Tibial nerve (tissue), 3 donors: ENCODE results near the gene INS.

Experiments
- POLR2A ChIP-seq, 2 donors: fragments of 450-650 bp; IDR thresholded peaks; one replicate each; pipeline ENCODE4 v1.6.1; 2017; ENCODE audit warnings: antibody characterized with exemption in 2 of 2, mild to moderate bottlenecking in 2 of 2, moderate library complexity in 2 of 2
- TF ChIP-seq, protein P1 (sequence below), 5 experiments: fragments of 200-600 bp in 3 of 5; fragments of 450-650 bp in 2 of 5; sonication (generic) in 3 of 5; IDR thresholded peaks; one replicate each; pipeline ENCODE4 v1.5.1; 2016 to 2019; ENCODE audit warnings: antibody characterized with exemption in 5 of 5, mild to moderate bottlenecking in 3 of 5, moderate library complexity in 2 of 5

DNA sequence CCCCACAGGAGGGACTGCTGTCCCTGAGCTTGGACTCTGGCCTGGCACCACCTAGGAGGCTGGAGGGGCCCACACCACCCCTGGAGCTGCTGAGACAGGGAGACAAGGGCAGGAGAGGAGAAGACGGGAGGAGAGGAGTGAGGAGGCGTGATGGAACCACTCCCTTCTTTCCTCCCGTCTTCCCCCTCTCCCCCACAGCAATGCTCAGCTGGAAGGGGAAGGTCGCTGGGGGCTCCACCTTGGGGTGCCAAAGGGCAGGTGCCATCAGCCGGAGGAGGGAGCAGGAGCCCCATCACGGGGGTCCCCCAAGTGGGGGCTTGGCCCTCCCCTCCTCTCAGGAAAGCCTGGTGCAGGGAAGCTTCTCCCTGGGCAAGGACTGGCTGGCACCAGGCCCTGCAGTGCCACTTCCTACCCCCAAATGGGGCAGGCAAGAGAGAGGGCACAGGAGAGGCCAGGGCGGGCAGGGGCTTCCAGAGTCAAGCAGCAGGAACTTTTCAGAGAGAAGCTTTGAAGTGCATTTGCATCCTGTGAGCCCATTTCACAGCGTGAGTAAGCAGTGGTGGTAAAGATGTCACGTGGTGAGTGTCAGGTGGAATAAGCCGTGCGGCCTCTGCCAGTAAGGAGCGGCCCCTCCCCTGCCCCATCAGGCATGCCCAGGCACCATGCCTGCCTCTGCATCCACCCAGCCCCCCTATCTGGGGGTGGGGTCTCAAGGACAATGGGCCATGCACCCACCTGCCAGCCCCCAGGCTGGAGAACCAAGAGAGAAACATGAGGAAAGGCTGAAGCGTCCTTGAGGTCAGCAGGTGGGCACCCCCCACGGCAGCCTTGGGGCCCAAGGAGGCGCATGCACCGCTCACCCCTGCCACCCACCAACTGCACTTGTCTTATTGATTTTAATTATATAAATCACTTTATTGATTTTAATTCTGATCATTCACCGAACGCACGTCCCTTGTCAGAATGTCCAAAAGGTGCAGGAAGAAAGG lies 26.7 kb downstream of the INS start:
- TF ChIP-seq, protein P1, sequence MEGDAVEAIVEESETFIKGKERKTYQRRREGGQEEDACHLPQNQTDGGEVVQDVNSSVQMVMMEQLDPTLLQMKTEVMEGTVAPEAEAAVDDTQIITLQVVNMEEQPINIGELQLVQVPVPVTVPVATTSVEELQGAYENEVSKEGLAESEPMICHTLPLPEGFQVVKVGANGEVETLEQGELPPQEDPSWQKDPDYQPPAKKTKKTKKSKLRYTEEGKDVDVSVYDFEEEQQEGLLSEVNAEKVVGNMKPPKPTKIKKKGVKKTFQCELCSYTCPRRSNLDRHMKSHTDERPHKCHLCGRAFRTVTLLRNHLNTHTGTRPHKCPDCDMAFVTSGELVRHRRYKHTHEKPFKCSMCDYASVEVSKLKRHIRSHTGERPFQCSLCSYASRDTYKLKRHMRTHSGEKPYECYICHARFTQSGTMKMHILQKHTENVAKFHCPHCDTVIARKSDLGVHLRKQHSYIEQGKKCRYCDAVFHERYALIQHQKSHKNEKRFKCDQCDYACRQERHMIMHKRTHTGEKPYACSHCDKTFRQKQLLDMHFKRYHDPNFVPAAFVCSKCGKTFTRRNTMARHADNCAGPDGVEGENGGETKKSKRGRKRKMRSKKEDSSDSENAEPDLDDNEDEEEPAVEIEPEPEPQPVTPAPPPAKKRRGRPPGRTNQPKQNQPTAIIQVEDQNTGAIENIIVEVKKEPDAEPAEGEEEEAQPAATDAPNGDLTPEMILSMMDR (IDR thresholded peaks at IDR 0.05), result no peak
- no peak for TF ChIP-seq POLR2A (IDR thresholded peaks at IDR 0.05)
